KMS-11 (cell line): ENCODE results near the gene CCDC85B.

Source experiments
- H2AFZ ChIP-seq: fragments of 200-600 bp; sonication (generic); 2 replicates; pipeline ENCODE4 v1.6.1; 2016; ENCODE audit warnings: antibody characterized with exemption, mixed run types, low read depth
- H3K27ac ChIP-seq: fragments of 200-600 bp; sonication (generic); 2 replicates; pipeline ENCODE4 v1.6.1; 2016; ENCODE audit warnings: mild to moderate bottlenecking, mixed run types
- H3K27me3 ChIP-seq: fragments of 200-600 bp; sonication (generic); 2 replicates; pipeline ENCODE4 v1.6.1; 2017; ENCODE audit warnings: mild to moderate bottlenecking, low read depth, mixed run types, moderate library complexity; ENCODE audit not compliant: insufficient read depth
- H3K36me3 ChIP-seq: fragments of 200-600 bp; sonication (generic); 2 replicates; pipeline ENCODE4 v1.6.1; 2017; ENCODE audit warnings: mild to moderate bottlenecking, mixed run types; ENCODE audit not compliant: insufficient read depth
- H3K4me1 ChIP-seq: fragments of 200-600 bp; sonication (generic); 2 replicates; pipeline ENCODE4 v1.6.1; 2016; ENCODE audit warnings: mild to moderate bottlenecking, low read depth, mixed run types; ENCODE audit not compliant: poor library complexity, severe bottlenecking
- H3K4me2 ChIP-seq: fragments of 200-600 bp; sonication (generic); 2 replicates; pipeline ENCODE4 v1.7.0; 2016; ENCODE audit warnings: mild to moderate bottlenecking, mixed run types
- H3K4me3 ChIP-seq: fragments of 200-600 bp; sonication (generic); IDR thresholded peaks from 2 replicates; pipeline ENCODE4 v1.6.1; 2017; ENCODE audit warnings: low read depth, low read length, mixed read lengths; ENCODE audit not compliant: insufficient read depth
- H3K79me2 ChIP-seq: fragments of 200-600 bp; sonication (generic); 2 replicates; pipeline ENCODE4 v1.6.1; 2016; ENCODE audit warnings: low read depth, mixed run types; ENCODE audit not compliant: insufficient read depth
- H3K9ac ChIP-seq: fragments of 200-600 bp; sonication (generic); 2 replicates; pipeline ENCODE4 v1.6.1; 2016; ENCODE audit warnings: mild to moderate bottlenecking, mixed run types
- H4K20me1 ChIP-seq: fragments of 200-600 bp; sonication (generic); 2 replicates; pipeline ENCODE4 v1.6.1; 2016; ENCODE audit warnings: mild to moderate bottlenecking, mixed run types; ENCODE audit not compliant: insufficient read depth
- CTCF ChIP-seq: fragments of 200-600 bp; sonication (generic); conservative IDR thresholded peaks from 2 replicates; pipeline ENCODE4 v1.6.1; 2017; ENCODE audit warnings: low read depth, mild to moderate bottlenecking, antibody characterized with exemption, low read length, moderate library complexity, mixed read lengths

CCDC85B gene

GRCh38 chr11:65868907-65869306 lies 21.6 kb upstream of the CCDC85B start:
- Histone ChIP-seq H3K79me2 (no peaks in the 10 kb centered on the region), H3K36me3 (no peaks in the 10 kb centered on the region), H3K27me3 (no peaks in the 10 kb centered on the region), H4K20me1 (no peaks in the 10 kb centered on the region), H3K4me2 (no peak overlapping the region), H2AFZ (no peak overlapping the region), H3K9ac (no peak overlapping the region), H3K4me3 (no peak overlapping the region), H3K4me1 (peaks cover 8% of the 10 kb centered on the region), H3K27ac (no peak overlapping the region)
- no peak for TF ChIP-seq CTCF

GRCh38 chr11:65869643-65870306 lies 20.7 kb upstream of the CCDC85B start:
- H3K4me2 ChIP-seq = no peak overlapping the region
- H3K79me2 ChIP-seq = no peaks in the 10 kb centered on the region

GRCh38 chr11:65870307-65870658 lies 20.2 kb upstream of the CCDC85B start:
- H3K4me1 ChIP-seq = peaks cover 13% of the 10 kb centered on the region
- TF ChIP-seq CTCF = no peak
- no peaks in the 10 kb centered on the region for H3K79me2 ChIP-seq
- H2AFZ ChIP-seq = no peak overlapping the region
- H3K27ac ChIP-seq = no peak overlapping the region
- no peaks in the 10 kb centered on the region for H3K27me3 ChIP-seq
- H3K9ac ChIP-seq = no peak overlapping the region
- H3K4me3 ChIP-seq = no peak overlapping the region
- H3K4me2 ChIP-seq = no peak overlapping the region
- H4K20me1 ChIP-seq = no peaks in the 10 kb centered on the region
- H3K36me3 ChIP-seq = no peaks in the 10 kb centered on the region

More at GRCh38 chr11:65869643-65870306, 20.7 kb upstream of the CCDC85B start:
- H3K4me1 ChIP-seq = peaks cover 13% of the 10 kb centered on the region
- no peak overlapping the region for H3K4me3 ChIP-seq
- H3K27ac ChIP-seq = no peak overlapping the region
- TF ChIP-seq CTCF = no peak
- no peaks in the 10 kb centered on the region for H3K27me3 ChIP-seq
- H2AFZ ChIP-seq = no peak overlapping the region
- H3K36me3 ChIP-seq = no peaks in the 10 kb centered on the region
- H3K9ac ChIP-seq = no peak overlapping the region
- no peaks in the 10 kb centered on the region for H4K20me1 ChIP-seq

GRCh38 chr11:65870706-65871681 lies 19.5 kb upstream of the CCDC85B start:
- no peak overlapping the region for H3K4me2 ChIP-seq
- H3K4me3 ChIP-seq = no peak overlapping the region
- H3K27ac ChIP-seq = no peak overlapping the region
- no peaks in the 10 kb centered on the region for H3K27me3 ChIP-seq
- no peaks in the 10 kb centered on the region for H3K79me2 ChIP-seq
- TF ChIP-seq CTCF = no peak
- peaks cover 13% of the 10 kb centered on the region for H3K4me1 ChIP-seq
- no peak overlapping the region for H2AFZ ChIP-seq
- no peak overlapping the region for H3K9ac ChIP-seq
- no peaks in the 10 kb centered on the region for H4K20me1 ChIP-seq
- no peaks in the 10 kb centered on the region for H3K36me3 ChIP-seq
